ENCODE results near the gene MAP4K4.
"Not testable (repeated sequence)": the region's sequence is repeated elsewhere in the genome, so short reads cannot be mapped to it uniquely, and the experiment has no call there.

Gene MAP4K4

GRCh38 chr2:101905746-101906336 lies 208.3 kb downstream of the MAP4K4 start:
- DNase-seq (ENCODE audit: low spot score) = no peak

GRCh38 chr2:101909760-101910159 lies 212.3 kb downstream of the MAP4K4 start:
- no peak for DNase-seq (ENCODE audit: low spot score)

- DNase-seq (ENCODE audit: low spot score) = no peak
These were observed 215.0 kb downstream of the MAP4K4 start for GRCh38 chr2:101912545-101912944.

- no peak for DNase-seq (ENCODE audit: low spot score)
These were observed 223.9 kb downstream of the MAP4K4 start for GRCh38 chr2:101921319-101921952.

- DNase-seq (ENCODE audit: low spot score) = no peak
These were observed 224.4 kb downstream of the MAP4K4 start for GRCh38 chr2:101921953-101922325.

- not testable (repeated sequence) for DNase-seq (ENCODE audit: low spot score)
These were observed 226.8 kb downstream of the MAP4K4 start for GRCh38 chr2:101924311-101924710.

- peak; percentile 61 for DNase-seq (ENCODE audit: low spot score)
These were observed 232.5 kb downstream of the MAP4K4 start for GRCh38 chr2:101930019-101930418.

GRCh38 chr2:101930847-101931246 lies 233.3 kb downstream of the MAP4K4 start:
- DNase-seq (ENCODE audit: low spot score) = no peak

- no peak for DNase-seq (ENCODE audit: low spot score)
These were observed 233.9 kb downstream of the MAP4K4 start for GRCh38 chr2:101931402-101931801.

GRCh38 chr2:101935764-101936163 lies 238.3 kb downstream of the MAP4K4 start:
- not testable (repeated sequence) for DNase-seq (ENCODE audit: low spot score)

- DNase-seq (ENCODE audit: low spot score) = no peak
These were observed 245.3 kb downstream of the MAP4K4 start for GRCh38 chr2:101942851-101943250.
